Liver (tissue), 3 donors: ENCODE results near the gene HOXD8.

ENCODE experiments used
- JUND ChIP-seq, 2 donors: IDR thresholded peaks; 2 replicates each; pipeline ENCODE4 v1.6.1; 2016; ENCODE audit warnings: antibody characterized with exemption in 2 of 2
- RXRA ChIP-seq, 2 donors: IDR thresholded peaks; 2 replicates each; pipeline ENCODE4 v1.6.1; 2017 to 2018; ENCODE audit warnings: antibody characterized with exemption in 2 of 2, mild to moderate bottlenecking in 1 of 2
- TAF1 ChIP-seq: conservative IDR thresholded peaks from 2 replicates; pipeline ENCODE4 v1.6.1; 2016; ENCODE audit warnings: antibody characterized with exemption, mild to moderate bottlenecking
- TF ChIP-seq, protein P1 (sequence below): IDR thresholded peaks from 2 replicates; pipeline ENCODE4 v1.6.1; 2016; ENCODE audit warnings: antibody characterized with exemption, mild to moderate bottlenecking
- TF ChIP-seq, protein P2 (sequence below): fragments of 150-350 bp; IDR thresholded peaks from 2 replicates; pipeline ENCODE4 v1.5.1; 2017; ENCODE audit warnings: improper control_type of control experiment, low read depth, low read length; ENCODE audit not compliant: missing input control
- TF ChIP-seq, protein P3 (sequence below): IDR thresholded peaks from 2 replicates; pipeline ENCODE4 v1.6.1; 2016; ENCODE audit warnings: antibody characterized with exemption
- TF ChIP-seq, protein P4 (sequence below): IDR thresholded peaks from 2 replicates; pipeline ENCODE4 v1.6.1; 2016; ENCODE audit warnings: antibody characterized with exemption
- donor health status: healthy.
- donor health status: healthy.

DNA sequence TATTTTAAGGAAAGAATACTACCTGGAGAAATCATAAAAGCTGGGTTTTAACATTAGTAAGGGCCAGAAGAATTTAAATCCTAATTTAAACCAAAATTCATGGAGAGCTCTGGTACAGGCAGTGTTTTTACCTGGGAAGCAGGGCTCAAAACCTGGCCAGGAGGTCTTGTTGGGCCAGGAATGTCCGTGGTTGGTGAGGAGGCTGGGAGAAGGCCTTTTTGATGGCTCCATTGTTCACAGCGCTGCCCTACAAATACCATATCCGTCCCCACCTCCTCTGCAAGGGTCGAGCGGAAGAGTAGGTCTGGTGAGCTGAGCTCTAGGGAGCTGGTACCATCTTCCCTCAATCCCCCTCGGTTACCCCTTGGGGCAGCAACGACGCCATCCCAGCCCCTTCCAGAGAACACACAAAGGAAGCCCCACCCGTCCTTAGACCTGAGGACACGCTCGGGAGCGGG is 48.1 kb downstream of the HOXD8 start:
- TF ChIP-seq, protein P1, sequence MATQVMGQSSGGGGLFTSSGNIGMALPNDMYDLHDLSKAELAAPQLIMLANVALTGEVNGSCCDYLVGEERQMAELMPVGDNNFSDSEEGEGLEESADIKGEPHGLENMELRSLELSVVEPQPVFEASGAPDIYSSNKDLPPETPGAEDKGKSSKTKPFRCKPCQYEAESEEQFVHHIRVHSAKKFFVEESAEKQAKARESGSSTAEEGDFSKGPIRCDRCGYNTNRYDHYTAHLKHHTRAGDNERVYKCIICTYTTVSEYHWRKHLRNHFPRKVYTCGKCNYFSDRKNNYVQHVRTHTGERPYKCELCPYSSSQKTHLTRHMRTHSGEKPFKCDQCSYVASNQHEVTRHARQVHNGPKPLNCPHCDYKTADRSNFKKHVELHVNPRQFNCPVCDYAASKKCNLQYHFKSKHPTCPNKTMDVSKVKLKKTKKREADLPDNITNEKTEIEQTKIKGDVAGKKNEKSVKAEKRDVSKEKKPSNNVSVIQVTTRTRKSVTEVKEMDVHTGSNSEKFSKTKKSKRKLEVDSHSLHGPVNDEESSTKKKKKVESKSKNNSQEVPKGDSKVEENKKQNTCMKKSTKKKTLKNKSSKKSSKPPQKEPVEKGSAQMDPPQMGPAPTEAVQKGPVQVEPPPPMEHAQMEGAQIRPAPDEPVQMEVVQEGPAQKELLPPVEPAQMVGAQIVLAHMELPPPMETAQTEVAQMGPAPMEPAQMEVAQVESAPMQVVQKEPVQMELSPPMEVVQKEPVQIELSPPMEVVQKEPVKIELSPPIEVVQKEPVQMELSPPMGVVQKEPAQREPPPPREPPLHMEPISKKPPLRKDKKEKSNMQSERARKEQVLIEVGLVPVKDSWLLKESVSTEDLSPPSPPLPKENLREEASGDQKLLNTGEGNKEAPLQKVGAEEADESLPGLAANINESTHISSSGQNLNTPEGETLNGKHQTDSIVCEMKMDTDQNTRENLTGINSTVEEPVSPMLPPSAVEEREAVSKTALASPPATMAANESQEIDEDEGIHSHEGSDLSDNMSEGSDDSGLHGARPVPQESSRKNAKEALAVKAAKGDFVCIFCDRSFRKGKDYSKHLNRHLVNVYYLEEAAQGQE = no peak
- TF ChIP-seq, protein P2, sequence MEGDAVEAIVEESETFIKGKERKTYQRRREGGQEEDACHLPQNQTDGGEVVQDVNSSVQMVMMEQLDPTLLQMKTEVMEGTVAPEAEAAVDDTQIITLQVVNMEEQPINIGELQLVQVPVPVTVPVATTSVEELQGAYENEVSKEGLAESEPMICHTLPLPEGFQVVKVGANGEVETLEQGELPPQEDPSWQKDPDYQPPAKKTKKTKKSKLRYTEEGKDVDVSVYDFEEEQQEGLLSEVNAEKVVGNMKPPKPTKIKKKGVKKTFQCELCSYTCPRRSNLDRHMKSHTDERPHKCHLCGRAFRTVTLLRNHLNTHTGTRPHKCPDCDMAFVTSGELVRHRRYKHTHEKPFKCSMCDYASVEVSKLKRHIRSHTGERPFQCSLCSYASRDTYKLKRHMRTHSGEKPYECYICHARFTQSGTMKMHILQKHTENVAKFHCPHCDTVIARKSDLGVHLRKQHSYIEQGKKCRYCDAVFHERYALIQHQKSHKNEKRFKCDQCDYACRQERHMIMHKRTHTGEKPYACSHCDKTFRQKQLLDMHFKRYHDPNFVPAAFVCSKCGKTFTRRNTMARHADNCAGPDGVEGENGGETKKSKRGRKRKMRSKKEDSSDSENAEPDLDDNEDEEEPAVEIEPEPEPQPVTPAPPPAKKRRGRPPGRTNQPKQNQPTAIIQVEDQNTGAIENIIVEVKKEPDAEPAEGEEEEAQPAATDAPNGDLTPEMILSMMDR = no peak
- TF ChIP-seq, protein P3, sequence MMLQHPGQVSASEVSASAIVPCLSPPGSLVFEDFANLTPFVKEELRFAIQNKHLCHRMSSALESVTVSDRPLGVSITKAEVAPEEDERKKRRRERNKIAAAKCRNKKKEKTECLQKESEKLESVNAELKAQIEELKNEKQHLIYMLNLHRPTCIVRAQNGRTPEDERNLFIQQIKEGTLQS = no peak
- no peak for TF ChIP-seq TAF1
- TF ChIP-seq JUND (IDR thresholded peaks at IDR 0.05) = no peak
- TF ChIP-seq, protein P4, sequence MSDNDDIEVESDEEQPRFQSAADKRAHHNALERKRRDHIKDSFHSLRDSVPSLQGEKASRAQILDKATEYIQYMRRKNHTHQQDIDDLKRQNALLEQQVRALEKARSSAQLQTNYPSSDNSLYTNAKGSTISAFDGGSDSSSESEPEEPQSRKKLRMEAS = no peak
- no peak for TF ChIP-seq RXRA (IDR thresholded peaks at IDR 0.05)
